GM20000 (cell line): ENCODE results near the gene ASXL1.

Experiments used
- DNase-seq: peaks from one replicate; pipeline ENCODE4 v3.0.0; 2012; ENCODE audit warnings: low spot score
- TF ChIP-seq, protein P1 (sequence below): IDR thresholded peaks from 2 replicates; pipeline ENCODE4 v1.5.1; 2012; ENCODE audit warnings: mild to moderate bottlenecking, control low read depth; ENCODE audit errors: extremely low read depth, missing control alignments

ASXL1 gene

DNA sequence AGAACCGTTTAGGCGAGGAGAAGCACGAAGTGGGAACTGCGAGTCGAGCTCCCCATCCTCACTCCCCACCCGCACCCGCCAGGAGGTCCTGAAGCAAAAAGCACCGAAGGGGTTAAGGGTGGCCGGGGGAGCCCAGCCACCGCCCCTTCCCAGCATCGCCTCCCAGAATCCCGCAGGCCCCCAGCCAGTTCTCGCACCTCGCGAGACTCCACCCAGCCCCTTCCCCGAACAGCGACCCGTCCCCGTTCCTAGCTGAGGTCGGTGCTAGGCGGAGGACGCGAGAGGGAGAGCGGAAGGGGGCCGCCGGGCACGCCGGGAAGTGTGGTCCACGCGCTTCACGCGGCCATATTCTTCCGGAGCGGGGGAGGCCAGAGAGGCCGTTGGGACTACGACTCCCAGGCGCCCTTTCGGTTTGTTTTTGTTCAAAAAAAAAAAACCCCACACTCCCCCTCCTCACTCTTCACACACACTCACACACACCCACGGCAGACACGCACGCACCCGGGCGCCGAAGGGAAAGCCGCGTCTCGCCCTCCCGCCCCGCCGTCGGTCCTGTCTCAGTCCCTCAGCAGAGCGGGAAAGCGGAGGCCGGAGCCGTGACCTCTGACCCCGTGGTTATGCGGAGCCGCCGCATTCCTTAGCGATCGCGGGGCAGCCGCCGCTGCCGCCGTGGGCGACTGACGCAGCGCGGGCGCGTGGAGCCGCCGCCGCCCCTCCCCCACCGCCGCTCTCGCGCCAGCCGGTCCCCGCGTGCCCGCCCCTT is at the start of gene ASXL1:
Gene ASXL1 (plus strand): TSS at position 463 of the 763 bp plus-strand sequence. CDS start 445 bp downstream, outside the sequence.
- TF ChIP-seq, protein P1, sequence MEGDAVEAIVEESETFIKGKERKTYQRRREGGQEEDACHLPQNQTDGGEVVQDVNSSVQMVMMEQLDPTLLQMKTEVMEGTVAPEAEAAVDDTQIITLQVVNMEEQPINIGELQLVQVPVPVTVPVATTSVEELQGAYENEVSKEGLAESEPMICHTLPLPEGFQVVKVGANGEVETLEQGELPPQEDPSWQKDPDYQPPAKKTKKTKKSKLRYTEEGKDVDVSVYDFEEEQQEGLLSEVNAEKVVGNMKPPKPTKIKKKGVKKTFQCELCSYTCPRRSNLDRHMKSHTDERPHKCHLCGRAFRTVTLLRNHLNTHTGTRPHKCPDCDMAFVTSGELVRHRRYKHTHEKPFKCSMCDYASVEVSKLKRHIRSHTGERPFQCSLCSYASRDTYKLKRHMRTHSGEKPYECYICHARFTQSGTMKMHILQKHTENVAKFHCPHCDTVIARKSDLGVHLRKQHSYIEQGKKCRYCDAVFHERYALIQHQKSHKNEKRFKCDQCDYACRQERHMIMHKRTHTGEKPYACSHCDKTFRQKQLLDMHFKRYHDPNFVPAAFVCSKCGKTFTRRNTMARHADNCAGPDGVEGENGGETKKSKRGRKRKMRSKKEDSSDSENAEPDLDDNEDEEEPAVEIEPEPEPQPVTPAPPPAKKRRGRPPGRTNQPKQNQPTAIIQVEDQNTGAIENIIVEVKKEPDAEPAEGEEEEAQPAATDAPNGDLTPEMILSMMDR = no peak
- DNase-seq = peak; percentile 93

DNA sequence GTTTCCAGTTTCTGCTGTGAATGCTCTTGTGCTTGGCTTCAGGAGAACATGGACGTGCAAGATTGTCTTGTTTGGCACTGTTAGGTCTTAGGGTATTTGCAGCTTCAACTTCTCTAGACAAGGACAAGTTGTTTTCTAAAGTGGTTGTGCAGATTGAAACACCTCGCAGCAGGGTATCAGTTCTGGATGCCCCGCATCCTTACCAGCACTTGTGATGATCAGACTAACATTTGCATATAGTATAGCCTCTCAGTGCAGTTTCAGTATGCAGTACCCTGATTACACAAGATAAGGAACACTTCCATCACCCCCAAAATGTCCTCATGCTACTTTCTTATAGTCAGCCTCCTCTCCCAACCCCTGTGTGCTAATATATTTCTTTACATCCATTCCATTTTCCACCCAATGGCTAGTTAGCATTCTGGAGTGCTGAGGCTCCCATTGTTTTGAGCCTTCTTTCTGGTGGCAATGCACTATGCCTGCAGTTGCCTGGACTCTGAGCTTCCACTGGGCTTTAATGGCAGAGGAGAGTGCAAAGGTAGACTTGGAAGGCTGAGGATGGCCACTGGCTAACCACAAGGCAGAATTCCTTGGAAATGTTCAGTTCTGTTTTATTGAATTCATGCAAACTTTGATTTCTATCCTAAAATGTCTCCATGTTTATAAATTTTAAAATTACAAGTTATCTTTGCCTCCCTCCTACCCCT is 45.3 kb upstream of the ASXL1 start:
- no peak for DNase-seq
- TF ChIP-seq, protein P1 = no peak

DNA sequence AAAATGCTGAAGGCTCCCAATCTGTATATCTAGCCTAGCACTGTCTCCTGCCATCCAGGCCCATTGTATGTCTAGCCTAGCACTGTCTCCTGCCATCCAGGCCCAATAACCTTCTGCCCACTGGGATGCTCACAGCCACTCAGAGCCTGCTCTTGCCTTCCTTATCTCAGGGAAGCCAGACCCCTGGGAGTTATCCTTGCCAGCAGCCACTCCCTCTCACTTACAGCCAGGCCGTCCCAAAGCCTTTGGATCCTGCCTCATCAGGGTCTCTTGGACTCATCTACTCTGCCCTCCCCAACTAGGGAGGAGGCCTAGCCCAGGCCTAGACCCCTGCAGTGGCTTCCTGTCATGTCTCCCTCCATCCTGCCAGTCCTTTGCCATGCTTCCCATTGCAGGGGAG is 43.4 kb upstream of the ASXL1 start:
- no peak for DNase-seq
- TF ChIP-seq, protein P1 = no peak

DNA sequence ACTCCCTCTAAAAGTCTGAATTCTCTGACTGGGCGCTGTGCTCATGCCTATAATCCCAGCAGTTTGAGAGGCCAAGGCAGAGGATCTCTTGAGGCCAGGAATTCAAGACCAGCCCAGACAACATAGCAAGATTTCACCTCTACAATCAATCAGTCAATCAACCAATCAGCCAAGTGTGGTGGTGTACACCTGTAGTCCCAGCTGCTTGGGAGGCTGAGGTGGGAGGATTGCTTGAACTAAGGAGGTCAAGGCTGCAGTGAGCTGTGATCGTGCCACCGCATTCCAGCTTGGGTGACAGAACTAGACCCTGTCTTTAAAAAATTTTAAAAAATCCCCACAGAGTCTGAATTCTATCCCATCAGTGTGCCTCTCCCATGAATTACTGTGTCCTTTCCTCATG is 42.7 kb upstream of the ASXL1 start:
- DNase-seq = no peak
- TF ChIP-seq, protein P1 = no peak

DNA sequence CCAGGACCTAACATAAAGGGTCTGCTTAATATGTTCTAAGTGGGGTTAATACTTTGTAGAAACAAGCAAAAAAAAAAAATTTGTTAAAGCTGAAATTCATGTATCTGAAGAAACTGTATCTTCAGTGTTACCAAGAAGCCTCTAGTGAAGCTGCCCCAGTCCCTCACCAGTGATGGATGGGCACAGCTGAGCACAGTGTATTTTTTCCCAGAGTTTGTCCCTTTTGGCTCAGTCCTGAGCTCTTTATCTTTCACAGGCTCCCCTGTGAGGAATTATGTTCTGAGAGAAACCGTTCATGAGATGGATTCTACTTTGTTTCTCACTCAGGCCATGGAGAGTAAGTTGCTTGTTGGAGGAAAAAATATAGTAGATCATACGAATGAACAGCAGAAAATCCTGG is 42.2 kb upstream of the ASXL1 start:
- TF ChIP-seq, protein P1 = no peak
- no peak for DNase-seq

DNA sequence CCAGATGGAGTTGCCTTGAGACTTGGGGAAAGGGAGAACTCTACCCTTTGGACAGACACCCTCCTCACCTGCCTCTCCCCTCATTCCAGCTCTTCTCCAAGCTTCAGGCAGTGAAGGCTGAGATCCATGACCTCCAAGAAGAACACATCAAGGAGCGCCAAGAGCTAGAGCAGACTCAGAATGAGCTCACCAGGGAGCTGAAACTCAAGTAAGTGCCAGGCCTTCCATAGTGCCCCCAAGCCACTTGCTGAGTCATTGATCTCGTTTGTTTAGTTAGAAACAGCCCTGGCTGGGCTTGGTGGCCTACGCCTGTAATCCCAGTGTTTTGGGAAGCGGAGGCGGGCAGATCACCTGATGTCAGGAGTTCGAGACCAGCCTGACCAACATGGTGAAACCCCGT is 41.5 kb upstream of the ASXL1 start:
- no peak for DNase-seq
- TF ChIP-seq, protein P1 = no peak

DNA sequence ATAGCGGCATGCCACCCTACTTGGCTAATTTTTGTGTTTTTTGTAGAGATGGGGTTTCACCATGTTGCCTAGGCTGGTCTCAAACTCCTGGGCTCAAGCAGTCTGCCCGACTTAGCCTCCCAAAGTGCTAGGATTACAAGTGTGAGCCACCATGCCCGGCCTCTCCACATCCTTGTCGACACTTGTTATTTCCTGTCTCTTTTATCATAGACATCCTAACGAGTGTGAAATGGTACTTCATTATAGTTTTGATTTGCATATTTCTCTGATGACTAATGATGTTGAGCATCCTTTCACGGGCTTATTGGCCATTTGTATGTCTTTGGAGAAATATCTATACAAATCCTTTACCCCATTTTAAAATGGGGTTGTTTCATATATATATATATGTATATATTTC is 39.0 kb upstream of the ASXL1 start:
- TF ChIP-seq, protein P1 = no peak

More for the DNA sequence above, 39.0 kb upstream of the ASXL1 start:
- DNase-seq = no peak
